ENCODE measurements around the gene VSX2.

VSX2 gene

GRCh38 chr14:74238974-74239847, at the start of gene VSX2:
TSS of gene VSX2 (plus strand) at chr14:74239449. CDS start at chr14:74239562, 113 bp downstream.
- no peak within 1 kb of the TSS for H3K4me2 ChIP-seq
- peaks cover 0 to 36% (median 3%) of the 10 kb centered on the region in 11 experiments; a peak in 6 of 22 replicates for H4K20me1 ChIP-seq
- peak within 1 kb of the TSS in 3 of 10 experiments; percentile 15 to 26 (median 23); a peak in 1 of 20 replicates for H3K4me3 ChIP-seq
- peaks cover 23 to 35% (median 29%) of the 10 kb centered on the region in 11 experiments for H3K9me3 ChIP-seq (replicated peaks in 1 of 11)
- no peak for TF ChIP-seq Cebpa-rat (IDR thresholded peaks at IDR 0.05)
- no peak within 1 kb of the TSS for H3K9ac ChIP-seq
- H3K4me1 ChIP-seq = no peaks in the 10 kb centered on the region
- H3K27me3 ChIP-seq = peaks cover 64 to 75% (median 71%) of the 10 kb centered on the region in 11 experiments
- H3K27ac ChIP-seq = no peak within 1 kb of the TSS
- H3K36me3 ChIP-seq = no peaks in the 10 kb centered on the region; a peak in 1 of 22 replicates

- H3K27ac ChIP-seq = no peak overlapping the region
- H3K4me2 ChIP-seq = no peak overlapping the region
- no peak overlapping the region for H3K9ac ChIP-seq
- no peaks in the 10 kb centered on the region for H3K9me3 ChIP-seq (replicated peaks in 1 of 11)
- no peaks in the 10 kb centered on the region for H3K27me3 ChIP-seq
- no peak overlapping the region for H3K4me3 ChIP-seq
- TF ChIP-seq Cebpa-rat (IDR thresholded peaks at IDR 0.05) = no peak
- H3K4me1 ChIP-seq = no peaks in the 10 kb centered on the region
- H3K36me3 ChIP-seq = peaks cover 0 to 7% (median 0%) of the 10 kb centered on the region in 11 experiments; a peak in 4 of 22 replicates
- 0 out of 22 replicates have a peak, but pooled peaks cover 0 to 3% (median 0%) of the 10 kb centered on the region in 11 experiments for H4K20me1 ChIP-seq
These were observed 48.2 kb upstream of the VSX2 start for GRCh38 chr14:74190927-74191575.

GRCh38 chr14:74194506-74195274, 44.6 kb upstream of the VSX2 start:
- no peaks in the 10 kb centered on the region; a peak in 1 of 22 replicates for H3K27me3 ChIP-seq
- H3K27ac ChIP-seq = no peak overlapping the region
- H3K4me2 ChIP-seq = no peak overlapping the region
- H3K4me3 ChIP-seq = no peak overlapping the region
- no peaks in the 10 kb centered on the region for H3K9me3 ChIP-seq (replicated peaks in 1 of 11)
- TF ChIP-seq Cebpa-rat (IDR thresholded peaks at IDR 0.05) = no peak
- no peak overlapping the region for H3K9ac ChIP-seq
- no peaks in the 10 kb centered on the region for H3K4me1 ChIP-seq
- H4K20me1 ChIP-seq = no peaks in the 10 kb centered on the region
- H3K36me3 ChIP-seq = peaks cover 0 to 18% (median 10%) of the 10 kb centered on the region in 11 experiments; a peak in 14 of 22 replicates

GRCh38 chr14:74195623-74196022, 43.6 kb upstream of the VSX2 start:
- H3K4me2 ChIP-seq = no peak overlapping the region
- no peak overlapping the region for H3K9ac ChIP-seq
- no peak overlapping the region for H3K27ac ChIP-seq
- H3K27me3 ChIP-seq = no peaks in the 10 kb centered on the region; a peak in 1 of 22 replicates
- no peak overlapping the region for H3K4me3 ChIP-seq
- H4K20me1 ChIP-seq = no peaks in the 10 kb centered on the region
- H3K4me1 ChIP-seq = no peaks in the 10 kb centered on the region
- H3K36me3 ChIP-seq = peaks cover 0 to 21% (median 12%) of the 10 kb centered on the region in 11 experiments; a peak in 15 of 22 replicates
- no peak for TF ChIP-seq Cebpa-rat (IDR thresholded peaks at IDR 0.05)
- no peaks in the 10 kb centered on the region for H3K9me3 ChIP-seq (replicated peaks in 1 of 11)

- peaks cover 0 to 28% (median 12%) of the 10 kb centered on the region in 11 experiments; a peak in 15 of 22 replicates for H3K36me3 ChIP-seq
- no peak overlapping the region for H3K27ac ChIP-seq
- H3K9ac ChIP-seq = no peak overlapping the region
- no peak for TF ChIP-seq Cebpa-rat (IDR thresholded peaks at IDR 0.05)
- H3K4me2 ChIP-seq = no peak overlapping the region
- no peaks in the 10 kb centered on the region for H3K4me1 ChIP-seq
- no peaks in the 10 kb centered on the region for H3K9me3 ChIP-seq (replicated peaks in 1 of 11)
- H4K20me1 ChIP-seq = no peaks in the 10 kb centered on the region
- no peak overlapping the region for H3K4me3 ChIP-seq
- H3K27me3 ChIP-seq = no peaks in the 10 kb centered on the region; a peak in 1 of 22 replicates
These were observed 40.6 kb upstream of the VSX2 start for GRCh38 chr14:74198441-74199234.

GRCh38 chr14:74202113-74202512, 37.1 kb upstream of the VSX2 start:
- Histone ChIP-seq H3K9me3 (replicated peaks in 1 of 11) (no peaks in the 10 kb centered on the region), H3K27me3 (no peaks in the 10 kb centered on the region; a peak in 1 of 22 replicates), H3K27ac (no peak overlapping the region), H3K4me3 (no peak overlapping the region), H3K9ac (no peak overlapping the region), H4K20me1 (no peaks in the 10 kb centered on the region), H3K36me3 (peaks cover 0 to 29% (median 12%) of the 10 kb centered on the region in 11 experiments; a peak in 15 of 22 replicates), H3K4me1 (peaks cover 0 to 4% (median 0%) of the 10 kb centered on the region in 10 experiments; a peak in 2 of 20 replicates), H3K4me2 (no peak overlapping the region)
- no peak for TF ChIP-seq Cebpa-rat (IDR thresholded peaks at IDR 0.05)

GRCh38 chr14:74203639-74204038, 35.6 kb upstream of the VSX2 start:
- Histone ChIP-seq H3K27me3 (no peaks in the 10 kb centered on the region; a peak in 1 of 22 replicates), H3K4me1 (peaks cover 0 to 4% (median 0%) of the 10 kb centered on the region in 10 experiments; a peak in 2 of 20 replicates), H3K36me3 (peaks cover 0 to 28% (median 12%) of the 10 kb centered on the region in 11 experiments; a peak in 15 of 22 replicates), H3K9me3 (replicated peaks in 1 of 11) (no peaks in the 10 kb centered on the region), H3K4me2 (no peak overlapping the region), H3K4me3 (no peak overlapping the region), H4K20me1 (no peaks in the 10 kb centered on the region), H3K9ac (no peak overlapping the region), H3K27ac (no peak overlapping the region)
- TF ChIP-seq Cebpa-rat (IDR thresholded peaks at IDR 0.05) = no peak

- no peak overlapping the region for H3K9ac ChIP-seq
- H3K9me3 ChIP-seq (replicated peaks in 1 of 11) = no peaks in the 10 kb centered on the region
- H3K27me3 ChIP-seq = no peaks in the 10 kb centered on the region
- H3K36me3 ChIP-seq = peaks cover 0 to 20% (median 6%) of the 10 kb centered on the region in 11 experiments; a peak in 12 of 22 replicates
- H3K27ac ChIP-seq = no peak overlapping the region
- H3K4me3 ChIP-seq = no peak overlapping the region
- H3K4me2 ChIP-seq = no peak overlapping the region
- H4K20me1 ChIP-seq = no peaks in the 10 kb centered on the region
- peaks cover 0 to 4% (median 0%) of the 10 kb centered on the region in 10 experiments; a peak in 2 of 20 replicates for H3K4me1 ChIP-seq
- TF ChIP-seq Cebpa-rat (IDR thresholded peaks at IDR 0.05) = no peak
These were observed 34.8 kb upstream of the VSX2 start for GRCh38 chr14:74204491-74204890.
